Naive thymus-derived CD8-positive, alpha-beta T cell (primary cell): ENCODE results near the gene NAB2. TPM values are rescaled to one million over a fixed set of nuclear protein-coding genes. Genes with fewer than 3 reads are reported as not detected.
"Not testable (repeated sequence)": the region's sequence is repeated elsewhere in the genome, so short reads cannot be mapped to it uniquely, and the experiment has no call there.

Source experiments
- ATAC-seq, 2 donors: fragments of 150-1000 bp; cut with Tn5 transposase in 1 of 2; sonication (Bioruptor Pico), chemical (Tn5 transposase) in 1 of 2; 1 replicate in 1 of 2; 2 replicates in 1 of 2; pipeline ENCODE4 v1.10.0; 2021; ENCODE audit warnings: mild to moderate bottlenecking in 2 of 2, moderate library complexity in 2 of 2
- POLR2A ChIA-PET: fragments of 350-600 bp; sonication (Branson Sonifier 250); formaldehyde crosslinking; loops from one replicate; lab custom pipeline; 2021; ENCODE audit warnings: antibody characterized with exemption; lab: Charles Lee
- DNase-seq, 10 donors: peaks; one replicate each; pipeline versions ENCODE4 v3.0.0 to v3.0.0-alpha.2; 2020 to 2022
- H3K27ac Mint-ChIP-seq, 10 donors: one replicate each; pipeline ENCODE4 v1.8.0; 2020 to 2022; ENCODE audit warnings: mild to moderate bottlenecking in 10 of 10, mixed read lengths in 10 of 10, moderate library complexity in 4 of 10, inconsistent platforms in 1 of 10
- H3K27me3 Mint-ChIP-seq, 5 donors: one replicate each; pipeline ENCODE4 v1.8.0; 2021 to 2022; ENCODE audit warnings: mixed read lengths in 5 of 5
- H3K36me3 Mint-ChIP-seq, 3 donors: one replicate each; pipeline ENCODE4 v1.8.0; 2020 to 2022; ENCODE audit warnings: mixed read lengths in 3 of 3, mild to moderate bottlenecking in 2 of 3, inconsistent platforms in 1 of 3
- H3K4me1 Mint-ChIP-seq, 4 donors: one replicate each; pipeline ENCODE4 v1.8.0; 2021 to 2022; ENCODE audit warnings: mixed read lengths in 4 of 4
- H3K4me3 Mint-ChIP-seq, 10 donors: one replicate each; pipeline ENCODE4 v1.8.0; 2020 to 2022; ENCODE audit warnings: mild to moderate bottlenecking in 10 of 10, mixed read lengths in 10 of 10, moderate library complexity in 6 of 10, inconsistent platforms in 1 of 10
- H3K9me3 Mint-ChIP-seq, 9 donors: one replicate each; pipeline ENCODE4 v1.8.0; 2020 to 2022; ENCODE audit warnings: mixed read lengths in 9 of 9, mild to moderate bottlenecking in 3 of 9, inconsistent platforms in 1 of 9, moderate library complexity in 1 of 9
- polyA plus RNA-seq, 3 donors: library from polyadenylated mRNA; unstranded; fragments of 300-500 nt; fragmentation: Illumina TruSeq; gene quantifications; one replicate each; pipeline ENCODE4 v1.2.3, GENCODE V29; 2021
- total RNA-seq, 8 experiments: library from RNA in 2 of 8; stranded (reverse) in 2 of 8; gene quantifications; one replicate each; pipeline ENCODE4 v1.2.3 and lab custom pipeline; 2021 to 2026

NAB2 gene
- total and polyA plus RNA-seq, 5 experiments from 2014 or later, result 1.2 to 19.2 (median 4.0) TPM

DNA sequence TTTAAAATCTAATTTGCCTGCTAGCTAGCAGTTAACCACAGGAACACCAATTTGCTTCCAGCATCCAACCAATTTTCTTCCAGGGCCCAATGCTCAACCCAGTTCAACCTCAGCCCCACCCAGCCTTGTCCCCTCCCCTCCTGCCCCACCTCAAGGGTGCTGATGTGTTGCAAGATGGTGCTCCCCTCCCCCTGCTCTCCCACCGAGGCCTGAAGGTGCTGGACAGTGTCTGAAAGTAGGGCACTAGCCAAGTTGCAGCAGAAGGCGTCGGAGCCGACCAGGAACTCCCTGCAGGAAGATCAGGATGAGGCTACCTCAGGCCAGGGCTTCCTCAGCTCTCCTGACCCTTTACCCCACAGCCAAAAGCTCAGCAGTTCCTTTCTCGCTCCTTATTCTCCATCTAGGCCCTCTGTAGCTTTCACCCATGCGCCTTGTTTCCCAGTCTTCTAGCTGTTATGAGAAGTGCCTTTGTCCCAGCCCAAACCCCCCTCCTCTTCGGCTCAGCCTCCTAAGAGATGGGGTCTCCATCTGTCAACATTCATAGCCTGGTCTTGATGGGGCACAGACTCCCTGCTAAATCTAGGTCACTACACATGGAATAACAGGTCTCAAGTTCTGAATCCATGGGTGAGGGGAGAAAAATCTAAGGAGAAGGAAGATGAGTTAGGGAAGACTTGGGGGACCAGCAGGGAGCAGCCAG, 18.7 kb downstream of the NAB2 start:
- Mint-ChIP-seq H3K27me3 (peaks cover 0 to 2% (median 0%) of the 10 kb centered on the region in 5 donors), H3K36me3 (peaks cover 0 to 51% (median 3%) of the 10 kb centered on the region in 3 donors), H3K27ac (peak overlapping the region; percentile 63 to 94 (median 77)), H3K4me1 (peaks cover 33 to 76% (median 71%) of the 10 kb centered on the region in 4 donors), H3K9me3 (no peaks in the 10 kb centered on the region), H3K4me3 (peak overlapping the region in 7 of 10 donors; percentile 1 to 89 (median 63))
- POLR2A ChIA-PET, result interaction anchor here (4.9 to 16.7 kb wide), 2 partner anchors 13 to 28 kb away, joined by 150 to 559 read pairs; partner anchors contain the start of genes NAB2 and NEMP1
- DNase-seq (peak in 1 of 10 donors; percentile 37), ATAC-seq (no peak)

DNA sequence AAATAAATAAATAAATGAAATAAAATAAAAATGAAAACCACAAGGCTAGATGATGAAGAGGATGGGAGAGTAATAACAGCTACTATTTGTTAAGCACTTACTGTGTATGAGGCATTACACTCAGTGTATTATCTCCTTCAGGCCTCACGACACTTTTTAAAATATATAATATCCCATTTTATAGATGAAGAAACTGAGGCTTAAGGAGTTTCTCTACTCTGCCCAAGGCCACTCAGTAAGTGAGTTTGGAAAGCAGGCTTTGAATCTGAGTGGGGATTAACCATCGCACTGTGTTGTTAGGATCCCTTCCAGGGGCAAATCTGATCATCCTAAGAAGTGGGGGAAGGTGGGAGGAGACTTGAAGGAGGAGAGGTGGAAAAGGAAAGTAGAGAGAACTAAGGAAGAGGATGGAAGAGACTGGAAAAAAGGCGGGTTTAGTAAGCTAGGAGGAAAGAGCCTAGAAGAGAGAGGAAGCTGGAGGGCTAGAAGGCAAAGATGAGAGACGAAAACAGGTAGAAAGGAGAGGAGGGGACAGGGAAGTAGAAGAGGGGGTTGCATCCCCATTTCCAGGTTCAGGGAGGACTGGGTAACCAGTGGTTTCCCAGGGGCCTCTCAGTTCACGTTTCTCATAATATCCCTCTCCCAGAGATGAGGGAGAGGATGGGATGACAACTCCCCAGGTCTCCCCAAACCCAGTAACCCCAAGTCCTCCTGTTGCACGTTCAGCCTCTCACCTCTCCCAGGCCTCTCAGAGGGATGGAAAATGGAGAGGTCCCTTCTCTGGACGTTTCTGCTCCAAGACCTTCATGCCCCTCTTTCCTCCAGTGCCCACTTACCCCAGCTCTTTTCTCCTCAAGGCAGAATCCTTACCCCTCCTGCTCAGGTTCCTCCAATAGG, 20.5 kb downstream of the NAB2 start:
- no peaks in the 10 kb centered on the region for H3K9me3 Mint-ChIP-seq

DNA sequence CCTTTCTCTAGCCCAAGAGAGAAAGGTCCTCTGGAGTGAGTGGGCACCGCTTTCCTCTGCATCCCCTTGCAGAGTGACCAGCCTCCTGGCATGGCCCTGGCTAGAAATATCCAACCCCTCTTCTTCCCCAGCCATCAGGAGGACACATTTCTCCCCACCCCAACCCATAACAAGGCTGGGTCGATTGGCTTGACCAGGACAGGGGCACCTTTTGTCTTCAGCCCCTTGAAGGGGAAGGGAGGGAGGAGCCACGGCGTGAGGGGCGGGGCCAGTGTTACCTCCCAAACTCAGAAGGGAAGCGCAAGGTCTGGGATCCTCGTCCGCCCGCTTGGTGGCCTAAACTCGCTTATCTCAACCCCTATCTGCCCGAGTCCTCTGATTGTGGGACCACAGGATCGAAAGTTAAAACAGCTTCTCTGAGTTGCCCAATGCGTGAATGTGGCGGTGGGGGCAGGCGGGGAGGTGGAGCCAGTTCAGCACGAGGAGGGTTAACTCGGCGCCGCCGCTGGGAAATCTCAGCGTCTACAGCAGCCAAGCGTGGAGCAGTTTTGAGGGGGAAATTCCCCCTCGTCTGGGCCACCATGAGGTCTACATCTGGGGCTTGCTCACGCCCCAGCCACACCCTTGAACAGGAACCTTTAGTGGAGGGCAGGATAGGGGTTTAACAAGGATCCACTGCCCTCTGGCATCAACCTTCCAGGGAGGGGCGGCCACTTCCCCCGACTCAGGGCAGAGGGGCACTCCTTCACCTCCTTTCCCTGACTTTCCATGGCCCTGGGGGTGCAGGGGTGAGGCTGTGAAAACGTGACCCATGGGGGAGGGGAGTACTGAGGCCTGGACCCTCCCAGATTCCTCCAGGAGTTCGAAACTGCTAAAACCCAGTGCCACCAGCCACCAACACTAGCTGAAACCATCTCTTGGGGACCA, 21.5 kb downstream of the NAB2 start:
- Mint-ChIP-seq H3K36me3 (peaks cover 0 to 32% (median 0%) of the 10 kb centered on the region in 3 donors), H3K4me1 (peaks cover 33 to 57% (median 53%) of the 10 kb centered on the region in 4 donors), H3K4me3 (peak overlapping the region; percentile 89 to 99 (median 96)), H3K27ac (peak overlapping the region; percentile 94 to 99 (median 98)), H3K27me3 (peaks cover 0 to 2% (median 0%) of the 10 kb centered on the region in 5 donors), H3K9me3 (no peaks in the 10 kb centered on the region)
- POLR2A ChIA-PET, result interaction anchor here (0.6 to 16.7 kb wide), 16 partner anchors 16 to 920 kb away, joined by 3 to 559 read pairs (median 10); partner anchors contain the start of genes LRP1, NAB2, NEMP1 and PTGES3
- DNase-seq (peak; percentile 47 to 77 (median 54)), ATAC-seq (peak; percentile 42 to 45)

More for the DNA sequence above, 20.5 kb downstream of the NAB2 start:
- peaks cover 33 to 66% (median 60%) of the 10 kb centered on the region in 4 donors for H3K4me1 Mint-ChIP-seq
- H3K27ac Mint-ChIP-seq, result peak overlapping the region; percentile 80 to 99 (median 98)
- H3K4me3 Mint-ChIP-seq, result peak overlapping the region; percentile 89 to 99 (median 96)
- H3K36me3 Mint-ChIP-seq, result peaks cover 0 to 41% (median 3%) of the 10 kb centered on the region in 3 donors
- DNase-seq (peak in 1 of 10 donors; percentile 32), ATAC-seq (no peak)
- POLR2A ChIA-PET, result interaction anchor here (4.9 to 16.7 kb wide), 2 partner anchors 15 to 30 kb away, joined by 150 to 559 read pairs; partner anchors contain the start of genes NAB2 and NEMP1
- H3K27me3 Mint-ChIP-seq, result peaks cover 0 to 2% (median 0%) of the 10 kb centered on the region in 5 donors

DNA sequence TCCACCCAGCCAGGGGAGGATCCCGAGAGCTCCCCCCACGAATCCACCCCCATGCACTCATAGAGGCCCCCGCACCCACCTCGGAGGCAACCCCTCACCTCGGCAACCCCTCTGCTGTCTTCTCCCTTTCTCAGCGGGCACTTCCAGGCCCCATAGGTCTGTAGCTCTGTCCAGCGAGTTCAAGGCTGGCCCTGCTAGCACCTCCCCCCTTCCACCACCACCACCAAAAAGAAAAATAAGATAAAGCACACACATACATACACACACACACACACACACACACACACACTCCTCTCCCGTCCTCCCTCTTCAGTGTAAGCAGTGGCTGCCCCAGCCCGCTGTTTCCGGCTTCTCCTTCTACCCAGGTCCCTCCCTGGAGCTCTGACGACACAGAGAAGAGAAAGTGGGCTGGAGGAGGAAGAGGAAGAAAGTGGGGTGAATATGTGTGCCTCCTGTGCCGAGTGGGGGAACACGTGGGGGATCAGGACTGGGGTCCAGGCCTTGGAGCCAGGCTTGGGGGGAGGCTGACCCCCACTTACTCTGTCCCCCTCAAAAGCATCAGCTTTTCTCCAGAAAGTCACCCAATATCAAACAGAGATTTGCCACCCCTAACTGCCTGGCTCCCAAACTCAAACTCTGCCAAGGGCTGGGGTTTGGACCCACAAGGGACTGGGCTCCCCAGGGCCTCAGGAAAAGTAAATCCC, 22.3 kb downstream of the NAB2 start, which contains the start of gene STAT6:
TSS of gene STAT6 (minus strand) at position 332 of the 704 bp plus-strand sequence. CDS start 3,084 bp downstream, outside the sequence.
- DNase-seq (peak; percentile 62 to 95 (median 84)), ATAC-seq (peak; percentile 63 to 72)
- POLR2A ChIA-PET, result interaction anchor here (0.6 to 16.7 kb wide), 35 partner anchors 13 to 1293 kb away, joined by 3 to 559 read pairs (median 4); partner anchors contain the start of genes BAZ2A, CDK4, DDIT3 and LRP1
- peaks cover 33 to 52% (median 50%) of the 10 kb centered on the region in 4 donors for H3K4me1 Mint-ChIP-seq
- H3K27ac Mint-ChIP-seq, result peak within 1 kb of the TSS; percentile 94 to 99 (median 98)
- H3K9me3 Mint-ChIP-seq, result no peaks in the 10 kb centered on the region
- peaks cover 0 to 24% (median 0%) of the 10 kb centered on the region in 3 donors for H3K36me3 Mint-ChIP-seq
- peaks cover 0 to 2% (median 0%) of the 10 kb centered on the region in 5 donors for H3K27me3 Mint-ChIP-seq
- peak within 1 kb of the TSS; percentile 89 to 99 (median 96) for H3K4me3 Mint-ChIP-seq

DNA sequence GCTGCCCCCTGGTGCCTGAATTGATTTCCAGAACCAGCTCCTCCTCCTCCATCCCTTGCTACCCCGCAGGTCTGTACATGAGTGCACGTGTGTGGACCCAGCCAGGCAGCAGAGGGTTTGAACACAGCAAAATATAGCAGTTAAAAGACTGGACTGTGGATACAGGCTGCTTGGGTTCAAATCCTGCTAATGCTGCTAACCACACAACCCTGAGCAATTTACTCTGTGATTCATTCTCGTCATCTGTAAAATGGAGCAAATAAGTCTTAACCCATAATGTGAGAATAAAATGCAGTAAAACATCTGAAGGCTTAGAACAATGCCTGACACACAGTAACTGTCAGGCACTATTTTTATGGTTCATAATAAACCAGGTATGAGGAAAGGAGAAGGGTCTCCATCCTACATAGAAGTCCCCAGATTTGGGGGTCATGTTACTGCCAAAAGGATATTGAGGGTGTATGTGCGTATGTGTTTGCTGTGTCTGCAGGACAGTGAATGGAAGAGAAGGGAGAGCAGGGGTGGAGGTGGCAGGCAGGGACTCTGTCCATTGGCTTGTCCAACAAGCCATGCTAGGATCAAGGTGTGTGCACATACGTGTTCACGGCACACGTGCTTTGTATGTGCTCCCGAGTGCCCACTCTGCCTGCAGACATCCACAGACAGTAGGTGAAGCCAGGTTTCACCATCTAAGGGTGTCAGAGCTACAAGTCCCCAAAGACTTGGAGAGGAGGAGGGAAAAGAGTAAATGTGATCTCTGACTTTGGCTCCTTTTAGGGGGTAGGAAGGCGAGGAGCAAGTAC, 23.8 kb downstream of the NAB2 start:
- POLR2A ChIA-PET, result interaction anchor here (0.6 to 16.7 kb wide), 30 partner anchors 10 to 484 kb away, joined by 3 to 559 read pairs (median 5); partner anchors contain the start of genes BAZ2A, DDIT3, LRP1 and NAB2

DNA sequence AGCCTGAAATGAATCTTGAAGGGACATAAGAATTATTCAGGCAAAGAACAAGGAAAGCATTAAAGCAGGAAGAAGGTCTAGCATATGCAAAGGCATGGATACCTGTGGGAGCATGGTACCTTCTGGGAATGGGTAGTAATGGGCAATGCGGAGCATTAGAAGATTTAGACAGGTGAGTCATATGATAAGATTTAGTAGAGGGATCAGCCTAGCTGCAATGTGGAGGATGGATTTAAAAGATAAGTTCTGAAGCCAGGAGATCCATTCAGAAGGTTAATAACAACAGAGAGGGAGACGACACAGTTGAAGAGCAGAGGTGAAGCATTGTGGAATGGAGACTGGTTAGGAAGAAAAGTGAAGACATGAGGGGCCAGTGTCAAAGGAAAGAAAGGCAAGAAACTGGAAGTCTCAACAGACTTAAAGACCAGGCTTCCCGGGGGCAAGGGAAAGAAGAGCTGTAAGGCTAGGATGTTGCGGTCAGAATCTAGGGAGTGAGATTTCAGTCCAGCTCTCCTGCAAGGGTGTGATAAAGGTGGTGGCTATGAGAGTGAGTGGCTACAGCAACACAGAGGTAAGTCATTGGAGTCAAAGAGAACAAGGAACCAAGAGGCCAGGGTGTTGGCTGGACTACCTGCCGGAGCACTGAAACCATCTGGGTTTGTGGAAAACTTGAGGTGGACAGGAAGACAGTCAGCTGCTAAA, 27.8 kb downstream of the NAB2 start:
- POLR2A ChIA-PET, result interaction anchor here (0.6 kb wide), 1 partner anchor 36 kb away, joined by 4 read pairs; no protein-coding TSS in a partner anchor
- peaks cover 4 to 23% (median 11%) of the 10 kb centered on the region in 4 donors for H3K4me1 Mint-ChIP-seq
- ATAC-seq, result no peak
- H3K9me3 Mint-ChIP-seq, result no peaks in the 10 kb centered on the region
- peaks cover 0 to 2% (median 0%) of the 10 kb centered on the region in 5 donors for H3K27me3 Mint-ChIP-seq
- no peak overlapping the region for H3K4me3 Mint-ChIP-seq
- no peaks in the 10 kb centered on the region for H3K36me3 Mint-ChIP-seq
- H3K27ac Mint-ChIP-seq, result peak overlapping the region in 1 of 10 donors; percentile 8
- no peak for DNase-seq

More for the DNA sequence above, 23.8 kb downstream of the NAB2 start:
- Mint-ChIP-seq H3K27me3 (peaks cover 0 to 2% (median 0%) of the 10 kb centered on the region in 5 donors), H3K4me3 (peak overlapping the region; percentile 89 to 99 (median 96)), H3K27ac (peak overlapping the region; percentile 94 to 99 (median 98)), H3K4me1 (peaks cover 24 to 38% (median 35%) of the 10 kb centered on the region in 4 donors), H3K36me3 (peaks cover 0 to 9% (median 0%) of the 10 kb centered on the region in 3 donors), H3K9me3 (no peaks in the 10 kb centered on the region)
- DNase-seq, result peak in 1 of 10 donors; percentile 45
- no peak for ATAC-seq

DNA sequence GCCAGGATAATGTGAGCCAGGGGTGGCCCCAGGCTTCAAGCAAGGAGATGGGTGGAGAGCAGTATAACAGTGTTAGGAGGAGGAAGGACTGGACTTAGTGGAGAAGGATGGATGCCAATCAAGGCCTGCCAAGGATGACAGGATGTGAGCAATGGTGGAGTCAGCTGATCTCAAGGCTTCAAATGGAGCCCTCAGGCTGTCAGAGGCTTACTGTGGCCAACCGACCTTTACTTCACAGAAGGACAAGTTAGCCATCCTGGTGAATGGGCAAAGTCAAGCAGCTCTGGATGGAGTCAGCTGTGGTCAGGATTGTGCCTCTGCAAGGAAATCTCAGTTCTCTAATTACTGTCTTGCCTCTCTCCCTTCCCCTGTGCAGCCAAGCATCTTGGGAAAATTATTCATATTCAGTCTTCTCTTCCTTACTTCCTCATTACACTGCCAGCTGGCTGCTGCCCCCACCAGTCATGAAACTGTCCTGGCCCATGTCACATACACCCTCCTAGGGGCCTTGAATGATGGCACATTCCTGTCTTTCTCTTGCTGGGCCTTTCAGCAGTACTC, 29.9 kb downstream of the NAB2 start:
- Mint-ChIP-seq H3K36me3 (no peaks in the 10 kb centered on the region), H3K27ac (no peak overlapping the region), H3K9me3 (no peaks in the 10 kb centered on the region), H3K27me3 (no peaks in the 10 kb centered on the region), H3K4me1 (peaks cover 0 to 13% (median 0%) of the 10 kb centered on the region in 4 donors), H3K4me3 (no peak overlapping the region)
- DNase-seq (peak in 1 of 10 donors; percentile 8), ATAC-seq (no peak)
- POLR2A ChIA-PET, result no interaction called here

DNA sequence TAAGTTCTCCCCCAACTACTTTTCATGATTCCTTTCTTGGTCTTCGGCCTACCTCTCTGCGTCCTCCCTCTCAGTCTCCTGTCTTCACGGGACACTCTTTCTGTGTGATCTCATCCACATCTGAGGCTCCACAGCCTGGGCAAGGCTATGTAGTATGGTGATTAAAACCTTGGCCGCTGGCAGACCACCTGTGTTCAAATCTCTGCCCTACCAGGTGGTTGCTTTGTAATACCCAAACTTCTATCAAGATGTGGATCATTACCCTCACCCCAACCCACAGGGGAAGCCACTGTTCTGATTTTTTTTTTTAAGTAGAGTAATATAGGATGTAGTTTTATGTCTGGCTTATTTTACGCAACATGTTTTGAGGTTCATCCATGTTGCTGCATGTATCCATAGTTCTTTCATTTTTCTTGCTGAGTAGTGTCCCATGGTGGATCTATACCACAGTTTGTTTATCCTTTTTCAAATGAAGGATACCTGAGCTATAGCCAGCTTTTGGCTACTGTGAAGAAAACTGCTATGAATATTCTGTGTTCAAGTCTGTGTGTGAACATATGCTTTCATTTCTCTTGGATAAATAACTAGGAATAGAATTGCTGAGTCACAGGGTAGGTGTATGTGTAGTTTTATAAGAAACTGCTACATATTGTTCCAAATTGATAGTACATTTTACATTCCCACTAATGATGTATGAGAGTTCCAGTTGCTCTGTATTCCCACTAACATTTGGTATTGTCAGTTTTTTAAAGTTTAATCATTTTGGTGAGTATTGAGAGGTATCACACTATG, 30.6 kb downstream of the NAB2 start:
- H3K4me1 Mint-ChIP-seq, result peaks cover 4 to 16% (median 5%) of the 10 kb centered on the region in 4 donors
- H3K4me3 Mint-ChIP-seq, result no peak overlapping the region
- no peaks in the 10 kb centered on the region for H3K36me3 Mint-ChIP-seq
- ATAC-seq (no peak), DNase-seq (peak in 1 of 10 donors; percentile 8)
- POLR2A ChIA-PET, result no interaction called here
- peaks cover 0 to 4% (median 0%) of the 10 kb centered on the region in 5 donors for H3K27me3 Mint-ChIP-seq
- H3K27ac Mint-ChIP-seq, result no peak overlapping the region
- H3K9me3 Mint-ChIP-seq, result no peaks in the 10 kb centered on the region

DNA sequence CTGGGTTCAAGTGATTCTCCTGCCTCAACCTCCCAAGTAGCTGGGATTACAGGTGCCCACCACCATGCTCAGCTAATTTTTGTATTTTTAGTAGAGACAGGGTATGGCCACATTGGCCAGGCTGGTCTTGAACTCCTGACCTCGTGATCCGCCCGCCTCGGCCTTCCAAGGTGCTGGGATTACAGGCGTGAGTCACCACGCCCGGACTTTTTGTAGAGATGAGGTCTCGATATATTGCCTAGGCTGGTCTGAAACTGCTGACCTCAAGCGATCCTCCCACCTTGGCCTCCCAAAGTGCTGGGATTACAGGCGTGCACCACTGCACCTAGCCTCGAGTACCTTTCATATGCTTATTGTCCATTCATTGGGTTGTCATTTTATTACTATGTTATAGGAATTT, 31.8 kb downstream of the NAB2 start:
- H3K9me3 Mint-ChIP-seq, H3K36me3 Mint-ChIP-seq, H3K27me3 Mint-ChIP-seq, H3K4me3 Mint-ChIP-seq, POLR2A ChIA-PET, H3K27ac Mint-ChIP-seq, ATAC-seq: not testable (repeated sequence)
- DNase-seq, result peak in 1 of 10 donors; percentile 57
- H3K4me1 Mint-ChIP-seq, result peaks cover 4 to 16% (median 7%) of the 10 kb centered on the region in 4 donors
